Lower leg skin (tissue), 3 donors: ENCODE data around the gene NOX3.

Experiments
- CTCF ChIP-seq, 3 donors: fragments of 450-650 bp; IDR thresholded peaks; one replicate each; pipeline ENCODE4 v1.5.1; 2016; ENCODE audit warnings: antibody characterized with exemption in 3 of 3, mild to moderate bottlenecking in 3 of 3, moderate library complexity in 2 of 3
- POLR2A ChIP-seq, 2 donors: fragments of 450-650 bp; IDR thresholded peaks; one replicate each; pipeline ENCODE4 v1.6.1; 2016 to 2017; ENCODE audit warnings: antibody characterized with exemption in 2 of 2, mild to moderate bottlenecking in 1 of 2, moderate library complexity in 1 of 2

DNA sequence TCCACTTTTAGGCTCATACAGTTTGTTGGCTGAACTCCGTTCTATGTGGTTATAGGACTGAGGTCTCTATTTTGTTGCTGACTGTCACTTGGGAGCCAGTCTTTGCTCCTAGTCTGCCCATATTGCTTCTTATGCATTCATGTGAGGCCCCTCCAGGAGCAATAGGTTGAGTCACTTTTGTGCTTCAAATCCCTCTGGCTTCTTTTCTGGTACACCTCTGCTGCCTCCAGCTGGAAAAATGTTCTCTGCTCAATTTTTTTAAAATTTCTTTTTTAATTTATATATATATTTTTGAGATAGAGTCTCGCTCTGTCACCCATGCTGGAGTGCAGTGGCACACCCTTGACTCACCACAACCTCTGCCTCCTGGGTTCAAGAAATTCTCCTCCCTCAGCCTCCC lies 42.7 kb upstream of the NOX3 start:
- TF ChIP-seq CTCF (IDR thresholded peaks at IDR 0.05) (no peak), POLR2A (IDR thresholded peaks at IDR 0.05) (no peak)
